K562 (cell line): ENCODE results near the gene EPB42. TPM values are rescaled to one million over a fixed set of nuclear protein-coding genes. Genes with fewer than 3 reads are reported as not detected.

Experiments
- ARHGAP35 ChIP-seq: fragments of 450-650 bp; IDR thresholded peaks from 2 replicates; pipeline ENCODE4 v1.6.1; 2018; ENCODE audit not compliant: partially characterized antibody
- DPF2 ChIP-seq: fragments of 450-650 bp; IDR thresholded peaks from 2 replicates; pipeline ENCODE4 v1.6.1; 2016
- ESRRA ChIP-seq: fragments of 450-650 bp; IDR thresholded peaks from 2 replicates; pipeline ENCODE4 v1.6.1; 2014; ENCODE audit warnings: low read depth, mild to moderate bottlenecking, moderate library complexity, borderline replicate concordance
- FOXK2 ChIP-seq, 2 experiments: fragments of 450-650 bp; IDR thresholded peaks in 1 of 2; conservative IDR thresholded peaks in 1 of 2; 2 replicates each; pipeline ENCODE4 v1.6.1; 2016; ENCODE audit warnings: low read depth in 2 of 2, mild to moderate bottlenecking in 1 of 2
- NR2C2 ChIP-seq, 2 experiments: fragments of 200-800 bp in 1 of 2; sonication (Bioruptor generic) in 1 of 2; sonication (generic) in 1 of 2; formaldehyde crosslinking in 1 of 2; IDR thresholded peaks; 2 replicates each; pipeline versions ENCODE4 v1.6.1 to v1.8.0; 2016 to 2022; ENCODE audit warnings: mild to moderate bottlenecking in 1 of 2, missing compliant biosample characterization in 1 of 2, missing genetic modification characterization in 1 of 2, missing genetic modification reagents in 1 of 2
- ZKSCAN8 ChIP-seq: fragments of 200-800 bp; sonication (Bioruptor generic); IDR thresholded peaks from 2 replicates; pipeline ENCODE4 v1.6.1; 2016; ENCODE audit warnings: missing genetic modification characterization, missing compliant biosample characterization
- ZNF217 ChIP-seq: sonication (generic); formaldehyde crosslinking; IDR thresholded peaks from 2 replicates; pipeline ENCODE4 v1.8.0; 2022; ENCODE audit warnings: mild to moderate bottlenecking, missing genetic modification reagents
- ZNF24 ChIP-seq: fragments of 450-650 bp; IDR thresholded peaks from 2 replicates; pipeline ENCODE4 v1.6.1; 2016
- ZNF408 ChIP-seq: fragments of 250-450 bp; sonication (Bioruptor Pico); IDR thresholded peaks from 2 replicates; pipeline ENCODE4 v1.4.0; 2020; ENCODE audit warnings: low read depth, mild to moderate bottlenecking, moderate library complexity
- ZNF717 ChIP-seq: fragments of 250-450 bp; sonication (Bioruptor Pico); IDR thresholded peaks from 2 replicates; pipeline ENCODE4 v1.5.0; 2021
- polyA plus RNA-seq, 8 experiments: library from polyadenylated mRNA; depleted of rRNA in 4 of 8; stranded (reverse) in 5 of 8; unstranded in 3 of 8; fragments of >200 nt; fragmentation: Nextera tagmentation in 2 of 8; fragmentation: Illumina TruSeq in 1 of 8; extraction: Ambion mirVana in 2 of 8; extraction: Trizol in 1 of 8; gene quantifications; 2 replicates each; pipeline versions ENCODE4 v1.2.1 to v1.2.3, GENCODE V29; 2011 to 2014; ENCODE audit warnings: inconsistent platforms in 1 of 8, missing spikeins in 1 of 8
- total RNA-seq, 7 experiments: library from RNA; depleted of rRNA in 6 of 7; stranded (reverse); fragments of >200 nt in 6 of 7; fragmentation: Illumina TruSeq in 2 of 7; extraction: Trizol in 2 of 7; gene quantifications; 2 replicates each; pipeline versions ENCODE4 v1.2.1 to v1.2.3, GENCODE V29; 2011 to 2021; ENCODE audit warnings: low replicate concordance in 1 of 7
- TF ChIP-seq, protein P1 (sequence below), 2 experiments: fragments of 450-650 bp in 1 of 2; sonication (generic) in 1 of 2; formaldehyde crosslinking in 1 of 2; IDR thresholded peaks in 1 of 2; conservative IDR thresholded peaks in 1 of 2; 2 replicates each; pipeline versions ENCODE4 v1.6.1 to v1.8.1; 2016 to 2023; ENCODE audit warnings: mild to moderate bottlenecking in 2 of 2, moderate library complexity in 2 of 2, inconsistent platforms in 1 of 2, missing genetic modification reagents in 1 of 2
- TF ChIP-seq, protein P2 (sequence below), 2 experiments: fragments of 450-650 bp; formaldehyde crosslinking in 1 of 2; IDR thresholded peaks; 2 replicates each; pipeline versions ENCODE4 v1.4.0 to v1.6.1; 2014 to 2020; ENCODE audit warnings: mild to moderate bottlenecking in 2 of 2, borderline replicate concordance in 1 of 2, low read depth in 1 of 2

The EPB42 gene
- total and polyA plus RNA-seq, 9 of the 15 experiments (the other 6 are each of a cell fraction or from before 2014, with no cell fraction given) = 0.38 to 2.3 (median 1.4) TPM

DNA sequence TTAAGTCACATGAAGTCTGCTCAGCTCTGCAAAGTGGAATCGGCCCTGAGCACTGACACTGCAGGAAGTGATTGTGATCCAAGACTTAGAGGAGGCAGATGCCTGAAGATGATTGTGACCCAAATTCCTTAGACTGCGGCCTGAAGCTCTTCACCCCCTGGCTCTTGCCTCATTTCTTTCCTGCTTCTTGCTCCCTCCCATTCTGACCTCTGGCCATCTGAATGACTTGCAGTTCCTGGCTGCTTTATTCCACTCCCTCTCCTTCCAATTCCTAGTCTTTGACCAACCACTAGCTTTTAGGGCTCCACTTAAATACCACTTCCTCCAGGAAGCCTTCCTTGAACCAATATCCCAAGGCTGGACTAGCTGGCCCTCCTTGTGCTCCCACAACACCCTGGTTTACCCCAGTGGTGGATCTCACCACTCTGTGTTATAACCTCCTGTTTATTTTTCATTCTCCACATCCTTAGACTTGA, 9.9 kb upstream of the EPB42 start (continued):
- 0 out of 4 replicates have a peak, but pooled peaks of 1 of the 2 experiments have one; percentile 14 for TF ChIP-seq FOXK2 (conservative IDR thresholded peaks at IDR 0.05 in 1 of 2, IDR thresholded peaks at IDR 0.05 in 1 of 2; ENCODE audit: low read depth in 2 of 2)
- no peak for TF ChIP-seq NR2C2 (CRISPR knock-in tag; IDR thresholded peaks at IDR 0.05)
- peak; percentile 72 for TF ChIP-seq NR2C2 (tag; IDR thresholded peaks at IDR 0.05)
- TF ChIP-seq ZNF408 (CRISPR knock-in tag) = no peak
- TF ChIP-seq, protein P1, sequence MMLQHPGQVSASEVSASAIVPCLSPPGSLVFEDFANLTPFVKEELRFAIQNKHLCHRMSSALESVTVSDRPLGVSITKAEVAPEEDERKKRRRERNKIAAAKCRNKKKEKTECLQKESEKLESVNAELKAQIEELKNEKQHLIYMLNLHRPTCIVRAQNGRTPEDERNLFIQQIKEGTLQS (IDR thresholded peaks at IDR 0.05) = peak; percentile 74
- TF ChIP-seq, protein P1 (CRISPR knock-in tag; conservative IDR thresholded peaks at IDR 0.05) = no peak
- no peak for TF ChIP-seq ZNF217 (CRISPR knock-in tag)
- no peak for TF ChIP-seq ZKSCAN8 (CRISPR knock-in tag)
- TF ChIP-seq ESRRA = no peak
- no peak for TF ChIP-seq ZNF24
- no peak for TF ChIP-seq ARHGAP35
- TF ChIP-seq ZNF717 (CRISPR knock-in tag) = no peak
- TF ChIP-seq, protein P2, sequence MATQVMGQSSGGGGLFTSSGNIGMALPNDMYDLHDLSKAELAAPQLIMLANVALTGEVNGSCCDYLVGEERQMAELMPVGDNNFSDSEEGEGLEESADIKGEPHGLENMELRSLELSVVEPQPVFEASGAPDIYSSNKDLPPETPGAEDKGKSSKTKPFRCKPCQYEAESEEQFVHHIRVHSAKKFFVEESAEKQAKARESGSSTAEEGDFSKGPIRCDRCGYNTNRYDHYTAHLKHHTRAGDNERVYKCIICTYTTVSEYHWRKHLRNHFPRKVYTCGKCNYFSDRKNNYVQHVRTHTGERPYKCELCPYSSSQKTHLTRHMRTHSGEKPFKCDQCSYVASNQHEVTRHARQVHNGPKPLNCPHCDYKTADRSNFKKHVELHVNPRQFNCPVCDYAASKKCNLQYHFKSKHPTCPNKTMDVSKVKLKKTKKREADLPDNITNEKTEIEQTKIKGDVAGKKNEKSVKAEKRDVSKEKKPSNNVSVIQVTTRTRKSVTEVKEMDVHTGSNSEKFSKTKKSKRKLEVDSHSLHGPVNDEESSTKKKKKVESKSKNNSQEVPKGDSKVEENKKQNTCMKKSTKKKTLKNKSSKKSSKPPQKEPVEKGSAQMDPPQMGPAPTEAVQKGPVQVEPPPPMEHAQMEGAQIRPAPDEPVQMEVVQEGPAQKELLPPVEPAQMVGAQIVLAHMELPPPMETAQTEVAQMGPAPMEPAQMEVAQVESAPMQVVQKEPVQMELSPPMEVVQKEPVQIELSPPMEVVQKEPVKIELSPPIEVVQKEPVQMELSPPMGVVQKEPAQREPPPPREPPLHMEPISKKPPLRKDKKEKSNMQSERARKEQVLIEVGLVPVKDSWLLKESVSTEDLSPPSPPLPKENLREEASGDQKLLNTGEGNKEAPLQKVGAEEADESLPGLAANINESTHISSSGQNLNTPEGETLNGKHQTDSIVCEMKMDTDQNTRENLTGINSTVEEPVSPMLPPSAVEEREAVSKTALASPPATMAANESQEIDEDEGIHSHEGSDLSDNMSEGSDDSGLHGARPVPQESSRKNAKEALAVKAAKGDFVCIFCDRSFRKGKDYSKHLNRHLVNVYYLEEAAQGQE (IDR thresholded peaks at IDR 0.05; ENCODE audit: borderline replicate concordance) = 0 out of 2 replicates have a peak, but pooled peaks have one; percentile 2
- TF ChIP-seq, protein P2 (CRISPR knock-in tag; IDR thresholded peaks at IDR 0.05; ENCODE audit: low read depth) = no peak
- peak; percentile 90 for TF ChIP-seq DPF2
